Right atrium auricular region (tissue), 2 donors: ENCODE measurements around the gene SLC25A43. TPM values are rescaled to one million over a fixed set of nuclear protein-coding genes. Genes with fewer than 3 reads are reported as not detected.
A peak's percentile ranks its signal among the peaks of the same experiment; 100 is the strongest.

Source experiments
- DNase-seq: peaks from one replicate; pipeline ENCODE4 v3.0.0-alpha.2; 2019; ENCODE audit warnings: low spot score
- H3K27ac ChIP-seq, 2 donors: fragments of 200-600 bp; sonication (generic); 1 replicate in 1 of 2; 2 replicates in 1 of 2; pipeline ENCODE4 v1.5.1; 2016 to 2019
- H3K27me3 ChIP-seq, 2 donors: fragments of 200-600 bp; sonication (generic); one replicate each; pipeline versions ENCODE4 v1.5.1 to v1.6.0; 2017 to 2019
- H3K36me3 ChIP-seq: fragments of 200-600 bp; sonication (generic); one replicate; pipeline ENCODE4 v1.5.1; 2016
- H3K4me1 ChIP-seq, 2 donors: fragments of 200-600 bp; sonication (generic); one replicate each; pipeline versions ENCODE4 v1.5.1 to v1.6.0; 2017 to 2019
- H3K4me3 ChIP-seq, 2 donors: fragments of 200-600 bp; sonication (generic); 1 replicate in 1 of 2; 2 replicates in 1 of 2; pipeline ENCODE4 v1.5.1; 2017 to 2019; ENCODE audit warnings: mild to moderate bottlenecking in 1 of 2, moderate library complexity in 1 of 2
- H3K9me3 ChIP-seq, 2 donors: fragments of 200-600 bp; sonication (generic); one replicate each; pipeline ENCODE4 v1.5.1; 2019
- CTCF ChIP-seq, 2 donors: fragments of 200-600 bp; sonication (generic); IDR thresholded peaks; one replicate each; pipeline ENCODE4 v1.5.1; 2019; ENCODE audit warnings: antibody characterized with exemption in 2 of 2
- total RNA-seq, 2 donors: library from RNA; depleted of rRNA; stranded (reverse); fragments of >200 nt; gene quantifications; one replicate each; pipeline ENCODE4 v1.1.0, GENCODE V29; 2016

The SLC25A43 gene
- total RNA-seq, 2 donors from 2014 or later, result 5.6 to 8.1 TPM

GRCh38 chrX:119465555-119465954, 66.4 kb downstream of the SLC25A43 start:
- no peaks in the 10 kb centered on the region for H3K27me3 ChIP-seq
- no peak for TF ChIP-seq CTCF (IDR thresholded peaks at IDR 0.05)
- H3K27ac ChIP-seq, result no peak overlapping the region
- peaks cover 9% of the 10 kb centered on the region for H3K36me3 ChIP-seq
- DNase-seq, result no peak
- H3K4me1 ChIP-seq, result peaks cover 0 to 4% of the 10 kb centered on the region in 2 donors
- H3K9me3 ChIP-seq, result no peaks in the 10 kb centered on the region
- no peak overlapping the region for H3K4me3 ChIP-seq

- H3K4me3 ChIP-seq, result no peak overlapping the region
- H3K36me3 ChIP-seq, result peaks cover 22% of the 10 kb centered on the region
- no peak for TF ChIP-seq CTCF (IDR thresholded peaks at IDR 0.05)
- H3K27ac ChIP-seq, result no peak overlapping the region
- no peak for DNase-seq
- H3K27me3 ChIP-seq, result no peaks in the 10 kb centered on the region
- H3K4me1 ChIP-seq, result peaks cover 0 to 4% of the 10 kb centered on the region in 2 donors
- no peaks in the 10 kb centered on the region for H3K9me3 ChIP-seq
Measured at GRCh38 chrX:119466970-119467369, 67.8 kb downstream of the SLC25A43 start.

GRCh38 chrX:119467433-119467832, 68.3 kb downstream of the SLC25A43 start:
- Histone ChIP-seq H3K9me3 (no peaks in the 10 kb centered on the region), H3K27me3 (no peaks in the 10 kb centered on the region), H3K4me3 (no peak overlapping the region), H3K36me3 (peaks cover 22% of the 10 kb centered on the region), H3K27ac (peak overlapping the region; percentile 95 to 96), H3K4me1 (peaks cover 0 to 4% of the 10 kb centered on the region in 2 donors)
- no peak for DNase-seq
- no peak for TF ChIP-seq CTCF (IDR thresholded peaks at IDR 0.05)

- peak; percentile 78 for DNase-seq
- peaks cover 0 to 4% of the 10 kb centered on the region in 2 donors for H3K4me1 ChIP-seq
- H3K9me3 ChIP-seq, result no peaks in the 10 kb centered on the region
- H3K36me3 ChIP-seq, result peaks cover 22% of the 10 kb centered on the region
- H3K27me3 ChIP-seq, result no peaks in the 10 kb centered on the region
- H3K4me3 ChIP-seq, result peak within 1 kb of the TSS; percentile 72 to 77
- peak within 1 kb of the TSS; percentile 95 to 96 for H3K27ac ChIP-seq
- TF ChIP-seq CTCF (IDR thresholded peaks at IDR 0.05), result no peak
Measured at GRCh38 chrX:119467842-119468550, 68.9 kb downstream of the SLC25A43 start, which contains the start of gene SLC25A5. TSS of gene SLC25A5 (plus strand) at chrX:119468444. CDS start at chrX:119468516, 72 bp downstream.

GRCh38 chrX:119468551-119469312, 69.6 kb downstream of the SLC25A43 start:
- peak; percentile 73 for DNase-seq
- H3K9me3 ChIP-seq, result no peaks in the 10 kb centered on the region
- peak overlapping the region; percentile 95 to 96 for H3K27ac ChIP-seq
- H3K36me3 ChIP-seq, result peaks cover 22% of the 10 kb centered on the region
- peak; percentile 52 to 87 for TF ChIP-seq CTCF (IDR thresholded peaks at IDR 0.05)
- H3K4me1 ChIP-seq, result peaks cover 0 to 4% of the 10 kb centered on the region in 2 donors
- H3K27me3 ChIP-seq, result no peaks in the 10 kb centered on the region
- peak overlapping the region; percentile 72 to 77 for H3K4me3 ChIP-seq
